Measurements from ENCODE around the gene SMCO2. TPM values are rescaled to one million over a fixed set of nuclear protein-coding genes. Genes with fewer than 3 reads are reported as not detected.

Gene SMCO2
- total RNA-seq, 3 donors from 2014 or later: not detected

- DNase-seq (no peak), ATAC-seq (no peak)
- H3K9me3 ChIP-seq: no peaks in the 10 kb centered on the region
- TF ChIP-seq, protein P1, sequence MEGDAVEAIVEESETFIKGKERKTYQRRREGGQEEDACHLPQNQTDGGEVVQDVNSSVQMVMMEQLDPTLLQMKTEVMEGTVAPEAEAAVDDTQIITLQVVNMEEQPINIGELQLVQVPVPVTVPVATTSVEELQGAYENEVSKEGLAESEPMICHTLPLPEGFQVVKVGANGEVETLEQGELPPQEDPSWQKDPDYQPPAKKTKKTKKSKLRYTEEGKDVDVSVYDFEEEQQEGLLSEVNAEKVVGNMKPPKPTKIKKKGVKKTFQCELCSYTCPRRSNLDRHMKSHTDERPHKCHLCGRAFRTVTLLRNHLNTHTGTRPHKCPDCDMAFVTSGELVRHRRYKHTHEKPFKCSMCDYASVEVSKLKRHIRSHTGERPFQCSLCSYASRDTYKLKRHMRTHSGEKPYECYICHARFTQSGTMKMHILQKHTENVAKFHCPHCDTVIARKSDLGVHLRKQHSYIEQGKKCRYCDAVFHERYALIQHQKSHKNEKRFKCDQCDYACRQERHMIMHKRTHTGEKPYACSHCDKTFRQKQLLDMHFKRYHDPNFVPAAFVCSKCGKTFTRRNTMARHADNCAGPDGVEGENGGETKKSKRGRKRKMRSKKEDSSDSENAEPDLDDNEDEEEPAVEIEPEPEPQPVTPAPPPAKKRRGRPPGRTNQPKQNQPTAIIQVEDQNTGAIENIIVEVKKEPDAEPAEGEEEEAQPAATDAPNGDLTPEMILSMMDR (IDR thresholded peaks at IDR 0.05): no peak
- H3K4me1 ChIP-seq (ENCODE audit: low read depth): no peaks in the 10 kb centered on the region
- intact Hi-C loops (cut with DNase I, micrococcal nuclease): no loop called here
- H3K4me3 ChIP-seq: no peak overlapping the region
- no peaks in the 10 kb centered on the region for H3K36me3 ChIP-seq (ENCODE audit: low read depth)
Observed at GRCh38 chr12:27453421-27453820, 6.9 kb downstream of the SMCO2 start.

DNA sequence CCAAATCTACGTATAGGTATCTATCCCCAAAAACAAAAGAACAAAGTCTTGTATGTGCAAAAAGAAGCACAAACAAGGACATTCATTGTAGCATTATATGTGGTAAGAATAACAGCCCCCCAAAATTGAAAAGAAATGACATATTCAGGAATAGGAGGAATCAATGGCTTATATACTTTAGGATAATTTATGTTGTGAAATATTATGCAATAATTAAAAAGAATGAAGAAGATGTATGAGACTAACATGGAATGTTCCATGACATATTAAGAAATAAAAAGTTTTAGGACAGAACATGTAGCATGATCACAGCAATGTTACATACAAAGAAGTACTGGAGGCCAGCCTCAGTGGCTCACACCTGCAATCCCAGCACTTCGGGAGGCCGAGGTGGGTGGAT lies 9.1 kb downstream of the SMCO2 start:
- Histone ChIP-seq H3K9me3 (no peaks in the 10 kb centered on the region), H3K4me3 (no peak overlapping the region), H3K4me1 (ENCODE audit: low read depth) (peaks cover 4% of the 10 kb centered on the region), H3K36me3 (ENCODE audit: low read depth) (no peaks in the 10 kb centered on the region)
- ATAC-seq: no peak
- intact Hi-C loops (cut with DNase I, micrococcal nuclease): no loop called here
- TF ChIP-seq, protein P1 (IDR thresholded peaks at IDR 0.05): no peak
- no peak for DNase-seq

DNA sequence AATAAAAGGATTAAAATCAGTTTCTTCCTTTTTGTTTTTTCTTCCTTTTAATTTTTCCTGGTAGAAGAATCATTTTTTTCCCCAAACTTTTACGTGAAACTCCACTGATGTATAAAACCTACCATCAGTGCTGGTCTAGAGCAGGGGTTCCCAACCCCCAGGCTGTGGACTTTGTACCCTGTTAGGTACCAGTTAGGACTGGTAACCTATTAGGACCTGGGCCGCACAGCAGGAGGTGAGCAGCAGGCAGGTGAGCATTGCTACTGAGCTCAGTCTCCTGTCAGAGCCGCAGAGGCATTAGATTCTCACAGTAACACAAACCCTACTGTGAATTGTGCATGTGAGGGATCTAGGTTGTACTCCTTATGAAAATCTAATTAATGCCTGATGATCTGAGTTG lies 10.1 kb downstream of the SMCO2 start:
- intact Hi-C loops (cut with DNase I, micrococcal nuclease): no loop called here
- no peaks in the 10 kb centered on the region for H3K9me3 ChIP-seq
- DNase-seq (peak in 1 of 3 donors; percentile 14), ATAC-seq (peak; percentile 20)
- H3K4me1 ChIP-seq (ENCODE audit: low read depth): peaks cover 4% of the 10 kb centered on the region
- H3K36me3 ChIP-seq (ENCODE audit: low read depth): no peaks in the 10 kb centered on the region
- no peak overlapping the region for H3K4me3 ChIP-seq
- TF ChIP-seq, protein P1 (IDR thresholded peaks at IDR 0.05): no peak

- intact Hi-C loops (cut with DNase I, micrococcal nuclease): no loop called here
- peaks cover 4% of the 10 kb centered on the region for H3K4me1 ChIP-seq (ENCODE audit: low read depth)
- DNase-seq: peak in 2 of 3 donors; percentile 27 to 29
- peak; percentile 91 for ATAC-seq
- TF ChIP-seq, protein P1 (IDR thresholded peaks at IDR 0.05): no peak
- H3K4me3 ChIP-seq: no peak overlapping the region
- H3K36me3 ChIP-seq (ENCODE audit: low read depth): no peaks in the 10 kb centered on the region
- H3K9me3 ChIP-seq: no peaks in the 10 kb centered on the region
Observed at GRCh38 chr12:27460471-27460978, 14.0 kb downstream of the SMCO2 start.

DNA sequence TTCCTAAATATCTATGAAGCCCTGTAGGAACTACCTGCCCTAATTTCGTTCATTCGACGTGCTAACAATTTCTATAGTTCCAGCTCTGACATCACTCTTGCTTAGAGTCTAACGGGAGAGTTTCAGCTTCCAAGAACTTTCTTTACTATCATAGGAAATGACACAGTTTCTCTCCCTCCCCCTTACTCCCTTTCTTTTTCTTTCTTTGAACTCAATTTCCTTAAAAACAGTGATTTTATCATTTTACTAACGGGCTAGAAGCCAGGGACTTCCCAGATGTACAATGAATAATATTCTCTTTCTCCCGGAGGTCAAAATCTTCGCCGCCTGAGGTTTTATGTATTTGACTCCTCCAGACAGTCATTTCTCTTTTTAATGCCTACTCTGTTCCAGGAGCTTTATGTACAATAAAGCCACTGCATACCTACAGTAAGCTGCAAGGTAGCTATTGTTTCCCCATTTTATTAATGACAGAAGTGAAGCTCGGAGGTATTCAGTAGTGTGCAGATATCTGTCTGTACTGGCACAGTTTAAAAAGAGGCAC lies 15.7 kb downstream of the SMCO2 start:
- Histone ChIP-seq H3K4me3 (no peak overlapping the region), H3K36me3 (ENCODE audit: low read depth) (no peaks in the 10 kb centered on the region), H3K9me3 (no peaks in the 10 kb centered on the region), H3K4me1 (ENCODE audit: low read depth) (peaks cover 4% of the 10 kb centered on the region)
- no peak for DNase-seq
- intact Hi-C loops (cut with DNase I, micrococcal nuclease): no loop called here
- ATAC-seq: no peak
- TF ChIP-seq, protein P1 (IDR thresholded peaks at IDR 0.05): no peak

GRCh38 chr12:27462851-27463250 lies 16.3 kb downstream of the SMCO2 start:
- TF ChIP-seq, protein P1 (IDR thresholded peaks at IDR 0.05): no peak
- H3K36me3 ChIP-seq (ENCODE audit: low read depth): no peaks in the 10 kb centered on the region
- ATAC-seq (no peak), DNase-seq (no peak)
- H3K9me3 ChIP-seq: no peaks in the 10 kb centered on the region
- peaks cover 4% of the 10 kb centered on the region for H3K4me1 ChIP-seq (ENCODE audit: low read depth)
- intact Hi-C loops (cut with DNase I, micrococcal nuclease): no loop called here
- no peak overlapping the region for H3K4me3 ChIP-seq

All from mucosa of descending colon (tissue), 3 donors.